Activated CD8-positive, alpha-beta memory T cell treated with anti-CD3 and anti-CD28 coated beads for 4 hours (primary cell): ENCODE data around the gene IQGAP1.
A peak's percentile ranks its signal among the peaks of the same experiment; 100 is the strongest.
"Not testable (repeated sequence)": the region's sequence is repeated elsewhere in the genome, so short reads cannot be mapped to it uniquely, and the experiment has no call there.

ENCODE experiments used
- DNase-seq, 2 donors: peaks; one replicate each; pipeline ENCODE4 v3.0.0-alpha.2; 2020; ENCODE audit warnings: low read depth in 2 of 2

IQGAP1 gene

GRCh38 chr15:90387534-90388461 is at the start of gene IQGAP1:
TSS of gene IQGAP1 (plus strand) at chr15:90388242. CDS start at chr15:90388342, 100 bp downstream.
- DNase-seq: peak; percentile 87 to 94

- DNase-seq: no peak
Observed at GRCh38 chr15:90338532-90338931, 49.5 kb upstream of the IQGAP1 start.

- DNase-seq: no peak
Observed at GRCh38 chr15:90340345-90340744, 47.7 kb upstream of the IQGAP1 start.

GRCh38 chr15:90343302-90343790 is 44.7 kb upstream of the IQGAP1 start:
- no peak for DNase-seq

- no peak for DNase-seq
Observed at GRCh38 chr15:90344662-90345061, 43.4 kb upstream of the IQGAP1 start.

GRCh38 chr15:90345857-90346256 is 42.2 kb upstream of the IQGAP1 start:
- no peak for DNase-seq

- DNase-seq: not testable (repeated sequence)
Observed at GRCh38 chr15:90347431-90348065, 40.5 kb upstream of the IQGAP1 start.

GRCh38 chr15:90348456-90348855 is 39.6 kb upstream of the IQGAP1 start:
- no peak for DNase-seq

- DNase-seq: no peak
Observed at GRCh38 chr15:90349072-90349471, 39.0 kb upstream of the IQGAP1 start.

GRCh38 chr15:90349821-90350220 is 38.2 kb upstream of the IQGAP1 start:
- no peak for DNase-seq

- DNase-seq: no peak
Observed at GRCh38 chr15:90351479-90352106, 36.4 kb upstream of the IQGAP1 start.

- peak; percentile 70 to 80 for DNase-seq
Observed at GRCh38 chr15:90352107-90352893, 35.7 kb upstream of the IQGAP1 start, which contains the start of gene ZNF774. TSS of gene ZNF774 (plus strand) at chr15:90352284. CDS start at chr15:90354661, 2,377 bp downstream.

GRCh38 chr15:90354986-90355385 is 33.1 kb upstream of the IQGAP1 start:
- no peak for DNase-seq

- no peak for DNase-seq
Observed at GRCh38 chr15:90358124-90359033, 29.7 kb upstream of the IQGAP1 start.

GRCh38 chr15:90360746-90361145 is 27.3 kb upstream of the IQGAP1 start:
- DNase-seq: no peak

- DNase-seq: no peak
Observed at GRCh38 chr15:90362936-90363212, 25.2 kb upstream of the IQGAP1 start.

- DNase-seq: no peak
Observed at GRCh38 chr15:90364251-90364650, 23.8 kb upstream of the IQGAP1 start.

GRCh38 chr15:90365414-90366055 is 22.5 kb upstream of the IQGAP1 start:
- DNase-seq: no peak

GRCh38 chr15:90367576-90367975 is 20.5 kb upstream of the IQGAP1 start:
- no peak for DNase-seq

GRCh38 chr15:90375071-90375470 is 13.0 kb upstream of the IQGAP1 start:
- no peak for DNase-seq
